Transverse colon (tissue), 4 donors: ENCODE results near the gene TDRKH.

ENCODE experiments used
- CTCF ChIP-seq, 5 experiments: fragments of 200-600 bp in 3 of 5; fragments of 450-650 bp in 2 of 5; sonication (generic) in 3 of 5; IDR thresholded peaks; 1 replicate in 2 of 5; 2 replicates in 3 of 5; pipeline ENCODE4 v1.5.1; 2016 to 2017; ENCODE audit warnings: antibody characterized with exemption in 5 of 5, inconsistent platforms in 3 of 5, mild to moderate bottlenecking in 2 of 5, moderate library complexity in 1 of 5
- EP300 ChIP-seq: sonication (generic); formaldehyde crosslinking; IDR thresholded peaks from one replicate; pipeline ENCODE4 v1.6.1; 2017; ENCODE audit warnings: antibody characterized with exemption, low read depth
- POLR2A ChIP-seq: fragments of 450-650 bp; IDR thresholded peaks from one replicate; pipeline ENCODE4 v1.6.1; 2016; ENCODE audit warnings: antibody characterized with exemption, mild to moderate bottlenecking, moderate library complexity
- POLR2AphosphoS5 ChIP-seq, 3 donors: sonication (generic); formaldehyde crosslinking; IDR thresholded peaks; one replicate each; pipeline ENCODE4 v1.6.1; 2016; ENCODE audit warnings: antibody characterized with exemption in 3 of 3

- no peak for TF ChIP-seq CTCF (IDR thresholded peaks at IDR 0.05)
- no peak for TF ChIP-seq POLR2AphosphoS5 (IDR thresholded peaks at IDR 0.05)
- TF ChIP-seq POLR2A: no peak
- no peak for TF ChIP-seq EP300
Observed at GRCh38 chr1:151837884-151838221, 47.6 kb upstream of the TDRKH start.
